ENCODE data around the gene FMNL2. TPM values are rescaled to one million over a fixed set of nuclear protein-coding genes. Genes with fewer than 3 reads are reported as not detected.

FMNL2 gene
- total RNA-seq, 3 donors from 2014 or later (not counting 1 experiment from before 2014, with no cell fraction given) = 0.34 to 3.0 (median 0.78) TPM

- no peaks in the 10 kb centered on the region for H3K9me3 ChIP-seq (ENCODE audit: control insufficient read depth, insufficient read depth, low read length)
- H3K36me3 Mint-ChIP-seq = no peaks in the 10 kb centered on the region
- H3K4me1 ChIP-seq (ENCODE audit: control insufficient read depth, insufficient read depth, low read length) = no peaks in the 10 kb centered on the region
- no peaks in the 10 kb centered on the region for H3K4me1 Mint-ChIP-seq
- H3K4me3 ChIP-seq (ENCODE audit: low read length) = no peak overlapping the region
- H3K9me3 Mint-ChIP-seq = no peaks in the 10 kb centered on the region
- WGBS (ENCODE audit: insufficient coverage) = 73% methylated on average over 2 of the region's 2 CpGs
- no peaks in the 10 kb centered on the region for H3K27me3 ChIP-seq (ENCODE audit: control insufficient read depth, insufficient read depth, low read length)
- H3K27ac Mint-ChIP-seq = no peak overlapping the region
- DNase-seq (no peak), ATAC-seq (no peak)
- no peak overlapping the region for H3K4me3 Mint-ChIP-seq
- no peak for TF ChIP-seq CTCF (IDR thresholded peaks at IDR 0.05)
- intact Hi-C loops (cut with micrococcal nuclease) = no loop called here
- H3K27ac ChIP-seq (ENCODE audit: low read length) = no peak overlapping the region
- no peaks in the 10 kb centered on the region for H3K36me3 ChIP-seq (ENCODE audit: control insufficient read depth, insufficient read depth, low read length)
- H3K27me3 Mint-ChIP-seq (ENCODE audit: low read depth in 2 of 2) = peaks cover 9 to 15% of the 10 kb centered on the region in 2 donors
Observed at GRCh38 chr2:152582081-152582480, 247.1 kb downstream of the FMNL2 start.

GRCh38 chr2:152583512-152584229 lies 248.7 kb downstream of the FMNL2 start:
- Mint-ChIP-seq H3K4me1 (no peaks in the 10 kb centered on the region), H3K27me3 (ENCODE audit: low read depth in 2 of 2) (peaks cover 9 to 15% of the 10 kb centered on the region in 2 donors), H3K27ac (no peak overlapping the region), H3K4me3 (no peak overlapping the region), H3K9me3 (no peaks in the 10 kb centered on the region), H3K36me3 (no peaks in the 10 kb centered on the region)
- no peaks in the 10 kb centered on the region for H3K9me3 ChIP-seq (ENCODE audit: control insufficient read depth, insufficient read depth, low read length)
- H3K27ac ChIP-seq (ENCODE audit: low read length) = no peak overlapping the region
- no peaks in the 10 kb centered on the region for H3K27me3 ChIP-seq (ENCODE audit: control insufficient read depth, insufficient read depth, low read length)
- no peak for TF ChIP-seq CTCF (IDR thresholded peaks at IDR 0.05)
- no peaks in the 10 kb centered on the region for H3K36me3 ChIP-seq (ENCODE audit: control insufficient read depth, insufficient read depth, low read length)
- 73% methylated on average over 2 of the region's 6 CpGs for WGBS (ENCODE audit: insufficient coverage)
- H3K4me1 ChIP-seq (ENCODE audit: control insufficient read depth, insufficient read depth, low read length) = no peaks in the 10 kb centered on the region
- no peak for DNase-seq
- no peak overlapping the region for H3K4me3 ChIP-seq (ENCODE audit: low read length)
- no peak for ATAC-seq
- intact Hi-C loops (cut with micrococcal nuclease) = no loop called here

- Histone ChIP-seq H3K27me3 (ENCODE audit: control insufficient read depth, insufficient read depth, low read length) (no peaks in the 10 kb centered on the region), H3K4me3 (ENCODE audit: low read length) (no peak overlapping the region), H3K27ac (ENCODE audit: low read length) (no peak overlapping the region), H3K4me1 (ENCODE audit: control insufficient read depth, insufficient read depth, low read length) (no peaks in the 10 kb centered on the region), H3K9me3 (ENCODE audit: control insufficient read depth, insufficient read depth, low read length) (no peaks in the 10 kb centered on the region), H3K36me3 (ENCODE audit: control insufficient read depth, insufficient read depth, low read length) (no peaks in the 10 kb centered on the region)
- no peaks in the 10 kb centered on the region for H3K9me3 Mint-ChIP-seq
- WGBS (ENCODE audit: insufficient coverage) = 80% methylated on average over 2 of the region's 3 CpGs
- H3K27ac Mint-ChIP-seq = no peak overlapping the region
- H3K4me3 Mint-ChIP-seq = no peak overlapping the region
- no peaks in the 10 kb centered on the region for H3K4me1 Mint-ChIP-seq
- no peak for TF ChIP-seq CTCF (IDR thresholded peaks at IDR 0.05)
- peaks cover 9 to 15% of the 10 kb centered on the region in 2 donors for H3K27me3 Mint-ChIP-seq (ENCODE audit: low read depth in 2 of 2)
- DNase-seq (no peak), ATAC-seq (no peak)
- H3K36me3 Mint-ChIP-seq = no peaks in the 10 kb centered on the region
- intact Hi-C loops (cut with micrococcal nuclease) = no loop called here
Observed at GRCh38 chr2:152584301-152584700, 249.3 kb downstream of the FMNL2 start.

Data from natural killer cell (primary cell).